Mucosa of descending colon (tissue), 3 donors: ENCODE results near the gene ARHGDIB. TPM values are rescaled to one million over a fixed set of nuclear protein-coding genes. Genes with fewer than 3 reads are reported as not detected.

Source experiments
- ATAC-seq: fragments of 200-7000 bp; cut with Tn5 transposase; one replicate; pipeline ENCODE4 v1.9.1; 2020; ENCODE audit warnings: mild to moderate bottlenecking, moderate library complexity
- DNase-seq, 3 donors: peaks; one replicate each; pipeline ENCODE4 v3.0.0-alpha.2; 2020
- H3K36me3 ChIP-seq: fragments of 200-600 bp; one replicate; pipeline ENCODE4 v1.8.0; 2021; ENCODE audit warnings: low read depth, mild to moderate bottlenecking
- H3K4me1 ChIP-seq: fragments of 200-600 bp; one replicate; pipeline ENCODE4 v1.8.0; 2021; ENCODE audit warnings: low read depth, mild to moderate bottlenecking
- H3K4me3 ChIP-seq: fragments of 200-600 bp; one replicate; pipeline ENCODE4 v1.8.0; 2021; ENCODE audit warnings: mild to moderate bottlenecking
- H3K9me3 ChIP-seq: fragments of 200-600 bp; one replicate; pipeline ENCODE4 v1.8.0; 2021; ENCODE audit warnings: mild to moderate bottlenecking
- CTCF ChIP-seq: fragments of 200-600 bp; IDR thresholded peaks from one replicate; pipeline ENCODE4 v1.8.0; 2022; ENCODE audit warnings: antibody characterized with exemption, mild to moderate bottlenecking
- intact Hi-C, 2 donors: fragments of 100-400 bp; cut with DNase I in 1 of 2; cut with micrococcal nuclease in 1 of 2; formaldehyde crosslinking; loops; one replicate each; pipeline versions ENCODE4 v1.11.0 to v1.11.1; 2022; cut with DNase I, micrococcal nuclease
- total RNA-seq, 3 donors: library from RNA; stranded (reverse); fragmentation: NEBNext Ultra II Directional in 2 of 3; extraction: Animal tissue kit (Norgen Biotek cat#: 25700) in 2 of 3; gene quantifications; one replicate each; pipeline versions ENCODE4 v1.2.1 to v1.2.4, GENCODE V29; 2021 to 2023
- donor health status: DM: no; HTN: no; CAD: no; lungs with moderate emphysema.
- donor health status: DM: no; HTN: no; CAD: no.
- donor health status: DM: no; HTN: yes; CAD: no.

Gene ARHGDIB
- total RNA-seq, 3 donors from 2014 or later = 26.2 to 78.2 (median 37.8) TPM

- TF ChIP-seq CTCF = no peak
- no peak overlapping the region for H3K4me3 ChIP-seq
- no peak for DNase-seq
- no peaks in the 10 kb centered on the region for H3K36me3 ChIP-seq
- ATAC-seq = no peak
- no peaks in the 10 kb centered on the region for H3K9me3 ChIP-seq
- no peaks in the 10 kb centered on the region for H3K4me1 ChIP-seq
- intact Hi-C loops = no loop called here
These were observed 40.2 kb downstream of the ARHGDIB start for GRCh38 chr12:14921218-14921617.

GRCh38 chr12:14920475-14921126 is 40.8 kb downstream of the ARHGDIB start:
- no peak for TF ChIP-seq CTCF
- no peak overlapping the region for H3K4me3 ChIP-seq
- H3K36me3 ChIP-seq = no peaks in the 10 kb centered on the region
- H3K9me3 ChIP-seq = no peaks in the 10 kb centered on the region
- intact Hi-C loops = no loop called here
- no peaks in the 10 kb centered on the region for H3K4me1 ChIP-seq
- no peak for DNase-seq
- peak; percentile 52 for ATAC-seq

GRCh38 chr12:14919455-14919854 is 41.9 kb downstream of the ARHGDIB start:
- DNase-seq = no peak
- intact Hi-C loops = no loop called here
- no peaks in the 10 kb centered on the region for H3K36me3 ChIP-seq

GRCh38 chr12:14915736-14916135 is 45.7 kb downstream of the ARHGDIB start:
- no peak for DNase-seq
- no peak for ATAC-seq
- peaks cover 4% of the 10 kb centered on the region for H3K4me1 ChIP-seq
- H3K4me3 ChIP-seq = no peak overlapping the region
- no peaks in the 10 kb centered on the region for H3K36me3 ChIP-seq
- intact Hi-C loops = no loop called here
- TF ChIP-seq CTCF = no peak
- H3K9me3 ChIP-seq = no peaks in the 10 kb centered on the region

More at GRCh38 chr12:14919455-14919854, 41.9 kb downstream of the ARHGDIB start:
- Histone ChIP-seq H3K9me3 (no peaks in the 10 kb centered on the region), H3K4me1 (no peaks in the 10 kb centered on the region), H3K4me3 (no peak overlapping the region)
- TF ChIP-seq CTCF = no peak
- no peak for ATAC-seq

GRCh38 chr12:14913381-14913781 is 48.0 kb downstream of the ARHGDIB start:
- Histone ChIP-seq H3K36me3 (no peaks in the 10 kb centered on the region), H3K9me3 (no peaks in the 10 kb centered on the region), H3K4me3 (no peak overlapping the region), H3K4me1 (peaks cover 4% of the 10 kb centered on the region)
- intact Hi-C loops = no loop called here
- ATAC-seq (peak; percentile 85), DNase-seq (peak in 1 of 3 donors; percentile 28)
- TF ChIP-seq CTCF = no peak
